GM12801 (cell line): Measurements from ENCODE around the gene LZTR1.

Experiments used
- CTCF ChIP-seq: IDR thresholded peaks from one replicate; pipeline ENCODE4 v1.5.1; 2011; ENCODE audit warnings: control low read depth; ENCODE audit not compliant: insufficient read length; ENCODE audit errors: extremely low read depth

Gene LZTR1

GRCh38 chr22:20975541-20976290, 6.4 kb upstream of the LZTR1 start:
- no peak for TF ChIP-seq CTCF

- TF ChIP-seq CTCF = no peak
Measured at GRCh38 chr22:20976291-20976877, 5.7 kb upstream of the LZTR1 start.

DNA sequence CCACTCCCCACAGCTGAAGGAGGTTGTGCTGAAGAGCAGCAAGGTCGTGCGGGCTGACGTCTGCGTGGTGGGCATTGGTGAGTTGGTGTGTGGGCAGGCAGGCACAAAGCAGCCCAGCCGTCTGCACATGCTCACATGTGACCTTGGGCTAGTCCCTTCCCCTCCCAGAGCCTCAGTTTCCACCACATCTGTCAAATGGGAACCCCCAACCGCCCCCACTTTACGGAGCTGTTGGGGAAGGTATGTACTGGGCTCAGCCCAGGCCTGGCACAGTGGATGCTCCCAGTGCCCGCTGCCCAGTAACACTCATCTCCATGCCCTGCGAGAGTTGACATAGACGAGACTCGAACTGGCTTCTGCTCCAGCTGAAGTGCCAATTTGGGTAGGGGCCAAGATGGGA, 5.1 kb upstream of the LZTR1 start:
- TF ChIP-seq CTCF = no peak

DNA sequence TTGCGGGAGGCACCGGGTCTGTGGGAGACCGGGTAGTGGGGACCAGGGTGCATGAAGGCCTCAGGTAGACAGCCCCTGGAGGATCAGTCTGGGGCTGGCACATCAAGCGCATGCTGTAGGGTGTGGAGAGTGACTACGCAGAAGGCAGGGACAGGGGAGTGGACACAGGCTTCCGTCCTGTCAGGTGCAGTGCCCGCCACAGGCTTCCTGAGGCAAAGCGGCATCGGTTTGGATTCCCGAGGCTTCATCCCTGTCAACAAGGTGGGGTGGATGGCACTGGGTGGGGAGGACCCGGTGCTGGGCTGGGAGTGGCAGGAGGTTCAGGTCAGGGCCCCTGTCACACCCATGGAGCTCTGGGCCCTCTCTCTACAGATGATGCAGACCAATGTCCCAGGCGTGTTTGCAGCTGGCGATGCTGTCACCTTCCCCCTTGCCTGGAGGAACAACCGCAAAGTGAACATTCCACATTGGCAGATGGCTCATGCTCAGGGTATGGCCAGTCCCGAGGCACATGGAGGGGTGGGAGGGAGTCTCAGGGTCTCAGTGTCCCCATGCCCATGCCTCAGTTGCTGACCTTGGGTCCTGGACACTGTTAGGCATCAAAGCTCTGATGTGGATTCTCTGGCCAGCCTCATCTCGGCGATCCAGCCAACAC, 4.5 kb upstream of the LZTR1 start:
- TF ChIP-seq CTCF = no peak

GRCh38 chr22:20978419-20978818, 3.7 kb upstream of the LZTR1 start:
- TF ChIP-seq CTCF = no peak

DNA sequence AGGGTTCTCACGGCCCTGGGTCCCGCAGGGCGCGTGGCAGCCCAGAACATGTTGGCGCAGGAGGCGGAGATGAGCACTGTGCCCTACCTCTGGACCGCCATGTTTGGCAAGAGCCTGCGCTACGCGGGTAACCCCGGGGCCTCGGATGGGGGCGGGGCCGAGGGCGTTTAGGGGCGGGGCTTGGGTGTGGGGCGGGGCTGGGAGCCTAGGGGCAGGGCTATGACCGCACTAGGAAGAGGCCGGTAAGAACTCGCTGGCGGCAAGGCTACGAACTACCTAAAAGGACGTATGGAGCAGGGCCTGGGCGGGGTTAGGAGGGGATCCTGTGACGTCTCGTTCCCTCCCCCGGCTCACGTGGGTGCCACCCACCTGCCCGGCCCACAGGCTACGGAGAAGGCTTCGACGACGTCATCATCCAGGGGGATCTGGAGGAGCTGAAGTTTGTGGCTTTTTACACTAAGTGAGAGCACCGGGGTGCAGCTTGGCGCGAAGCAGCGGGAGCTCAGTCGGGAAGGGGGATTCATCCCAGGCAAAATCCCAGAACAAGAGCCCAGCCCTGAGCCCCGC, 2.8 kb upstream of the LZTR1 start:
- TF ChIP-seq CTCF = no peak

- TF ChIP-seq CTCF = no peak
Measured at GRCh38 chr22:20979940-20980453, 2.1 kb upstream of the LZTR1 start.
